Nephron (organoid): ENCODE data around the gene ENTR1.

Experiments used
- H3K27ac Mint-ChIP-seq, 3 experiments: 2 replicates each; pipeline ENCODE4 v1.8.0; 2020; ENCODE audit warnings: mixed read lengths in 3 of 3, mild to moderate bottlenecking in 2 of 3, moderate library complexity in 1 of 3
- H3K27me3 Mint-ChIP-seq: 2 replicates; pipeline ENCODE4 v1.8.0; 2021; ENCODE audit warnings: low read depth, mild to moderate bottlenecking, moderate library complexity, mixed read lengths
- H3K36me3 Mint-ChIP-seq: 2 replicates; pipeline ENCODE4 v1.8.0; 2020; ENCODE audit warnings: low read depth, mixed read lengths
- H3K4me1 Mint-ChIP-seq: 2 replicates; pipeline ENCODE4 v1.8.0; 2020; ENCODE audit warnings: mixed read lengths
- H3K4me3 Mint-ChIP-seq, 3 experiments: 2 replicates each; pipeline ENCODE4 v1.8.0; 2020; ENCODE audit warnings: mild to moderate bottlenecking in 3 of 3, mixed read lengths in 3 of 3, moderate library complexity in 2 of 3
- H3K9me3 Mint-ChIP-seq: 2 replicates; pipeline ENCODE4 v1.8.0; 2020; ENCODE audit warnings: mixed read lengths
- TF ChIP-seq, protein P1 (sequence below), 3 experiments: fragments of 200-600 bp; sonication (generic); IDR thresholded peaks; one replicate each; pipeline ENCODE4 v1.5.0; 2021; ENCODE audit warnings: antibody characterized with exemption in 3 of 3; ENCODE audit not compliant: unreplicated experiment in 3 of 3

Gene ENTR1

DNA sequence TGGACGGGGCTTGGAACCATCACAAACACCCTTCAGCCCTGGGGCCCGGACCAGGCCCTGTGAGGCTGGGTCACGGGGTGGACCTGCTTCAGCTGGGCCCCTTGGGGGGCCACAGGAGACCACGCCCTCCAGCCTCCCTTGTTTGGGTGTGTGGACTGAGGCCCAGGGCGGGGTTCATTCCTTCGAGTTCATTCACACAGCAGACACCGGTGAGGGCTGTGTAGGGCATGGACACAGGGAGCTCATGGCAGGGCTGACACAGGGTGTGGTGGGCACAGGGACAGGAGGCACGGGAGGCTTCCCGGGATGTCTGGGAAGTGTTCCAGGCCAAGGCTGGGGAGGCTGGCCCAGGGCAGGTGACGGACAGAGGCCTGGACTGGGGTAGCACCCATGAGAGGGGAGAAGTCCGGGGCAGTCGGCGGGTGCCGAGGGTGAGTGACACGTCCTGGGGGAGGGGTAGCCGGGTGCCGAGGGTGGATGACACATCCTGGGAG lies 55.8 kb downstream of the ENTR1 start:
- H3K36me3 Mint-ChIP-seq = no peaks in the 10 kb centered on the region
- TF ChIP-seq, protein P1, sequence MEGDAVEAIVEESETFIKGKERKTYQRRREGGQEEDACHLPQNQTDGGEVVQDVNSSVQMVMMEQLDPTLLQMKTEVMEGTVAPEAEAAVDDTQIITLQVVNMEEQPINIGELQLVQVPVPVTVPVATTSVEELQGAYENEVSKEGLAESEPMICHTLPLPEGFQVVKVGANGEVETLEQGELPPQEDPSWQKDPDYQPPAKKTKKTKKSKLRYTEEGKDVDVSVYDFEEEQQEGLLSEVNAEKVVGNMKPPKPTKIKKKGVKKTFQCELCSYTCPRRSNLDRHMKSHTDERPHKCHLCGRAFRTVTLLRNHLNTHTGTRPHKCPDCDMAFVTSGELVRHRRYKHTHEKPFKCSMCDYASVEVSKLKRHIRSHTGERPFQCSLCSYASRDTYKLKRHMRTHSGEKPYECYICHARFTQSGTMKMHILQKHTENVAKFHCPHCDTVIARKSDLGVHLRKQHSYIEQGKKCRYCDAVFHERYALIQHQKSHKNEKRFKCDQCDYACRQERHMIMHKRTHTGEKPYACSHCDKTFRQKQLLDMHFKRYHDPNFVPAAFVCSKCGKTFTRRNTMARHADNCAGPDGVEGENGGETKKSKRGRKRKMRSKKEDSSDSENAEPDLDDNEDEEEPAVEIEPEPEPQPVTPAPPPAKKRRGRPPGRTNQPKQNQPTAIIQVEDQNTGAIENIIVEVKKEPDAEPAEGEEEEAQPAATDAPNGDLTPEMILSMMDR (IDR thresholded peaks at IDR 0.05; ENCODE audit: unreplicated experiment in 3 of 3) = no peak
- peak overlapping the region in 1 of 3 experiments; percentile 55 for H3K27ac Mint-ChIP-seq
- H3K4me3 Mint-ChIP-seq = no peak overlapping the region
- no peaks in the 10 kb centered on the region for H3K27me3 Mint-ChIP-seq
- H3K4me1 Mint-ChIP-seq = peaks cover 8% of the 10 kb centered on the region
- no peaks in the 10 kb centered on the region for H3K9me3 Mint-ChIP-seq

DNA sequence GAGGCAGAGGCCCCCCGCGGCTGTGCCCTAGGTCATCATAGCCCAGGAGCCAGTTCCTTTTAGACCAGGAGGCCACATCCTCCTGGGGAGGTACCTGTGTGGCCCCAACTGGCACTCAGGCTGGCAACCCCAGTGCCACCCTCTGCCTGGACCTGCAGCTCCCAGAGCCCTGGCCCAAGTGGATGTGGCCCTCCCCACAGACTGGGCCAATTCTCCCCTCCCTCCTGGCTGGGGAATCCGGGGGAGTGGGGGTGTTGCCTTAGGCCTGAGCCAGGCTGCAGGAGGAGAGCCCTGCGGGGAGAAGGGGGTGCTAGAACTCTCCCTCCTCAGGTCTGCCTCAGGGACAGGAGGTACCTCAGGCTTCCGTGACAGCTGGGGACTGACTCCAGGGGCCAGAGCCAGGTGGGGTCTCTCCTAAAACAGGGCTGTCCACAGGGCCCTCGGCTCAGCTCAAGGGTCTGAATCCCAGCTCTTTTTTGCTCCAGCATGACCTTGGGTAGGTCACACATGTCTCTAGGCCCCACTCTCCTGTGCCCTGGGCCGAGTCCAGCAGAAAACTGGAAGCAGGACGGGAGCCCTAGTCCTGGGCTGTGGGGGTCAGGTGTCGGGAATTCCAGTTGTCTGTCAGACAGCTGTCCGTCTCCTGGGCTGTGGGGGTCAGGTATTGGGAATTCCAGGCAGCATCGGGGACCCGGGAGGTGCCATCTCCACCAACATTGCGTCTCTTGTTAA lies 56.5 kb downstream of the ENTR1 start:
- no peaks in the 10 kb centered on the region for H3K9me3 Mint-ChIP-seq
- TF ChIP-seq, protein P1 (IDR thresholded peaks at IDR 0.05; ENCODE audit: unreplicated experiment in 3 of 3) = no peak
- no peaks in the 10 kb centered on the region for H3K27me3 Mint-ChIP-seq
- H3K36me3 Mint-ChIP-seq = no peaks in the 10 kb centered on the region
- H3K4me1 Mint-ChIP-seq = peaks cover 8% of the 10 kb centered on the region
- H3K27ac Mint-ChIP-seq = no peak overlapping the region
- H3K4me3 Mint-ChIP-seq = no peak overlapping the region

DNA sequence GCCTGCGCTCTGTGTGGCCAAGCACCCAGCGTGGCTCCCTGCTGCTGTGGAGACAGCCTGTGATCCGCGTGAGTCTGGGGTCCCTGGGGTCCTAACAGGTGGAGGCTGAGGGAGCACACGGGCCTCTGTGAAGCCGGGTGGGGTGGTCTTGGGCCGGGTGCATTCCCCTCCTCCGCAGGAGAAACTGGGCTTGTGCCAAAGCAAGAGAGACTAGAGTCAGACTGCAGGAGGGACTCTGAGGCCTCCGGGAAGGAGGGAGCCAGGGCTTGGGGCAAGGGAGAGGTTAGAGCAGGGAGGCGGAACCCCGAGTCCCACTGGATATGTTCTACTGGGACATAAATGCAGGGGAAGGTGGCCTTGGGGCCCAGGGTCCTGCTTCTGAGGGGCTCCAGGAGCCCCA lies 57.3 kb downstream of the ENTR1 start:
- no peaks in the 10 kb centered on the region for H3K36me3 Mint-ChIP-seq
- peak overlapping the region in 1 of 3 experiments; percentile 48 for H3K27ac Mint-ChIP-seq
- no peaks in the 10 kb centered on the region for H3K27me3 Mint-ChIP-seq
- H3K4me1 Mint-ChIP-seq = peaks cover 8% of the 10 kb centered on the region
- H3K4me3 Mint-ChIP-seq = peak overlapping the region in 1 of 3 experiments; percentile 5
- H3K9me3 Mint-ChIP-seq = no peaks in the 10 kb centered on the region
- TF ChIP-seq, protein P1 (IDR thresholded peaks at IDR 0.05; ENCODE audit: unreplicated experiment in 3 of 3) = no peak

DNA sequence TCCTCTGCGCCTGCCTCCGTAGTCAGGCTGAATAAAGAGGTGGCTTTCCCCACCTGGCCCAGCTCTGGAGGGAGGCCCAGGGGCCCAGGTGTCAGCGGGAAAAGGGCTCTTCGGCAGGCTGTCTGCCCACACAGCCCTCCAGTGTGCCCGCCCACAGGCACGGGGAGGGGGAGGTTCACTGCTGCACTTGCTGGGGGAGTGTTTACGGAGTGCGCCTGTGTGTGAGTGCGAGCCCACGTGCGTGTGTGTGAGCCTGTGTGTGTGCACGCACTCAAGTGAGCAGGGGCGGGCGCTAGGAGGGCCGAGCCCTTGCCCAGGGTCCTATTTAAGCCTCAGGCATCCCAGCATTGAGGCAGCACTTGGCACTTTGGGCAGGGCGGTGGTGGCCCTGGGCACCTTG lies 57.7 kb downstream of the ENTR1 start:
- TF ChIP-seq, protein P1 (IDR thresholded peaks at IDR 0.05; ENCODE audit: unreplicated experiment in 3 of 3) = no peak
- H3K9me3 Mint-ChIP-seq = no peaks in the 10 kb centered on the region
- H3K27me3 Mint-ChIP-seq = no peaks in the 10 kb centered on the region

More for the DNA sequence above, 57.7 kb downstream of the ENTR1 start:
- Mint-ChIP-seq H3K27ac (peak overlapping the region in 1 of 3 experiments; percentile 48), H3K36me3 (no peaks in the 10 kb centered on the region), H3K4me1 (peaks cover 8% of the 10 kb centered on the region), H3K4me3 (peak overlapping the region in 1 of 3 experiments; percentile 5)
